Vagina (tissue), 2 donors: ENCODE results near the gene ZNF385A.

Experiments
- POLR2A ChIP-seq, 2 donors: fragments of 450-650 bp; IDR thresholded peaks; one replicate each; pipeline ENCODE4 v1.6.1; 2017; ENCODE audit warnings: antibody characterized with exemption in 2 of 2, mild to moderate bottlenecking in 2 of 2, moderate library complexity in 2 of 2
- POLR2AphosphoS5 ChIP-seq, 2 donors: sonication (generic); formaldehyde crosslinking; IDR thresholded peaks; one replicate each; pipeline ENCODE4 v1.9.0; 2017; ENCODE audit warnings: antibody characterized with exemption in 2 of 2, mild to moderate bottlenecking in 2 of 2, low read depth in 1 of 2; ENCODE audit not compliant: insufficient read depth in 1 of 2
- TF ChIP-seq, protein P1 (sequence below), 3 experiments: fragments of 450-650 bp in 2 of 3; fragments of 200-600 bp in 1 of 3; sonication (generic) in 1 of 3; IDR thresholded peaks; one replicate each; pipeline ENCODE4 v1.5.1; 2017 to 2019; ENCODE audit warnings: antibody characterized with exemption in 3 of 3, mild to moderate bottlenecking in 2 of 3, moderate library complexity in 2 of 3

DNA sequence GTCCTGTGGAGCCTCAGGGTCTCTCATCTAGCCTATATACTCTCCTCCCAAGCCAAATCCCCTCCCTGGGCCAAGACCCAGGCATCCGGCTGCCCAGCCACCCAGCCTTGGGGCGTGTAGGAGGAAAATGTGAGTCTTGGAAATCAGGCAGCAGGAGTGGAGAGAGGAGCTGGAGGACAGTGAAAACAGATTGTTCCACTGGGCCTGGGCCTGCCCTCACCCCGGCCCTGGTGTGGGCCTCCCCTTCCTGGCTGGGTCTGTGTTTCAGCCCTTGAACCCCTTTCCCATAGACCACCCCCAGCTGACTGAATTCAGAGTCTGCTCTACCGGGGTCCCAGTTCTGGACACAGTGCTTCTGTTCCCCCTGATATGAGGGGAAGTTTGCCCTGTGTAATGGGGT, 27.8 kb upstream of the ZNF385A start:
- TF ChIP-seq, protein P1, sequence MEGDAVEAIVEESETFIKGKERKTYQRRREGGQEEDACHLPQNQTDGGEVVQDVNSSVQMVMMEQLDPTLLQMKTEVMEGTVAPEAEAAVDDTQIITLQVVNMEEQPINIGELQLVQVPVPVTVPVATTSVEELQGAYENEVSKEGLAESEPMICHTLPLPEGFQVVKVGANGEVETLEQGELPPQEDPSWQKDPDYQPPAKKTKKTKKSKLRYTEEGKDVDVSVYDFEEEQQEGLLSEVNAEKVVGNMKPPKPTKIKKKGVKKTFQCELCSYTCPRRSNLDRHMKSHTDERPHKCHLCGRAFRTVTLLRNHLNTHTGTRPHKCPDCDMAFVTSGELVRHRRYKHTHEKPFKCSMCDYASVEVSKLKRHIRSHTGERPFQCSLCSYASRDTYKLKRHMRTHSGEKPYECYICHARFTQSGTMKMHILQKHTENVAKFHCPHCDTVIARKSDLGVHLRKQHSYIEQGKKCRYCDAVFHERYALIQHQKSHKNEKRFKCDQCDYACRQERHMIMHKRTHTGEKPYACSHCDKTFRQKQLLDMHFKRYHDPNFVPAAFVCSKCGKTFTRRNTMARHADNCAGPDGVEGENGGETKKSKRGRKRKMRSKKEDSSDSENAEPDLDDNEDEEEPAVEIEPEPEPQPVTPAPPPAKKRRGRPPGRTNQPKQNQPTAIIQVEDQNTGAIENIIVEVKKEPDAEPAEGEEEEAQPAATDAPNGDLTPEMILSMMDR (IDR thresholded peaks at IDR 0.05) = no peak
- no peak for TF ChIP-seq POLR2A (IDR thresholded peaks at IDR 0.05)
- no peak for TF ChIP-seq POLR2AphosphoS5 (IDR thresholded peaks at IDR 0.05; ENCODE audit: insufficient read depth in 1 of 2, low read depth in 1 of 2)
